ENCODE data around the gene WWC1. TPM values are rescaled to one million over a fixed set of nuclear protein-coding genes. Genes with fewer than 3 reads are reported as not detected.

The WWC1 gene
- total and polyA plus RNA-seq, 4 donors, result 48.4 to 77.0 (median 56.2) TPM

GRCh38 chr5:168341178-168341577 is 49.7 kb downstream of the WWC1 start:
- DNase-seq (no peak), ATAC-seq (ENCODE audit: insufficient read depth, low FRiP score) (no peak)
- Histone ChIP-seq H3K9ac (ENCODE audit: insufficient read depth in 1 of 2, low read length in 2 of 2) (no peak overlapping the region), H3K36me3 (ENCODE audit: control insufficient read depth in 4 of 4, insufficient read depth in 4 of 4, low read length in 4 of 4) (no peaks in the 10 kb centered on the region), H3K27ac (ENCODE audit: low read depth in 1 of 2, low read length in 1 of 2) (no peak overlapping the region), H3K9me3 (ENCODE audit: control insufficient read depth in 4 of 4, insufficient read depth in 3 of 4, low read length in 3 of 4) (peaks cover 0 to 2% (median 0%) of the 10 kb centered on the region in 4 donors), H3K27me3 (ENCODE audit: control insufficient read depth in 3 of 3, insufficient read depth in 3 of 3, low read length in 2 of 3) (no peaks in the 10 kb centered on the region), H3K4me3 (no peak overlapping the region), H3K4me1 (ENCODE audit: control insufficient read depth in 5 of 5, insufficient read depth in 5 of 5, low read length in 5 of 5) (peaks cover 0 to 11% (median 4%) of the 10 kb centered on the region in 5 donors)
- TF ChIP-seq CTCF (IDR thresholded peaks at IDR 0.05; ENCODE audit: control extremely low read depth, extremely low read depth), result no peak
- 89 to 94% methylated on average over 2 of the region's 2 CpGs for WGBS, 2 donors

GRCh38 chr5:168342151-168342825 is 50.8 kb downstream of the WWC1 start:
- Histone ChIP-seq H3K4me3 (no peak overlapping the region), H3K27me3 (ENCODE audit: control insufficient read depth in 3 of 3, insufficient read depth in 3 of 3, low read length in 2 of 3) (no peaks in the 10 kb centered on the region), H3K36me3 (ENCODE audit: control insufficient read depth in 4 of 4, insufficient read depth in 4 of 4, low read length in 4 of 4) (no peaks in the 10 kb centered on the region), H3K4me1 (ENCODE audit: control insufficient read depth in 5 of 5, insufficient read depth in 5 of 5, low read length in 5 of 5) (peaks cover 0 to 12% (median 5%) of the 10 kb centered on the region in 5 donors), H3K27ac (ENCODE audit: low read depth in 1 of 2, low read length in 1 of 2) (no peak overlapping the region), H3K9me3 (ENCODE audit: control insufficient read depth in 4 of 4, insufficient read depth in 3 of 4, low read length in 3 of 4) (peaks cover 0 to 2% (median 0%) of the 10 kb centered on the region in 4 donors), H3K9ac (ENCODE audit: insufficient read depth in 1 of 2, low read length in 2 of 2) (no peak overlapping the region)
- WGBS, 2 donors, result 88 to 94% methylated on average over 6 of the region's 6 CpGs
- TF ChIP-seq CTCF (IDR thresholded peaks at IDR 0.05; ENCODE audit: control extremely low read depth, extremely low read depth), result no peak
- ATAC-seq (ENCODE audit: insufficient read depth, low FRiP score) (no peak), DNase-seq (no peak)

- H3K27ac ChIP-seq (ENCODE audit: low read depth in 1 of 2, low read length in 1 of 2), result no peak overlapping the region
- no peaks in the 10 kb centered on the region for H3K27me3 ChIP-seq (ENCODE audit: control insufficient read depth in 3 of 3, insufficient read depth in 3 of 3, low read length in 2 of 3)
- H3K36me3 ChIP-seq (ENCODE audit: control insufficient read depth in 4 of 4, insufficient read depth in 4 of 4, low read length in 4 of 4), result no peaks in the 10 kb centered on the region
- ATAC-seq (ENCODE audit: insufficient read depth, low FRiP score) (no peak), DNase-seq (no peak)
- 78 to 85% methylated on average over 3 of the region's 3 CpGs for WGBS, 2 donors
- no peak for TF ChIP-seq CTCF (IDR thresholded peaks at IDR 0.05; ENCODE audit: control extremely low read depth, extremely low read depth)
- peaks cover 0 to 12% (median 10%) of the 10 kb centered on the region in 5 donors for H3K4me1 ChIP-seq (ENCODE audit: control insufficient read depth in 5 of 5, insufficient read depth in 5 of 5, low read length in 5 of 5)
- H3K9me3 ChIP-seq (ENCODE audit: control insufficient read depth in 4 of 4, insufficient read depth in 3 of 4, low read length in 3 of 4), result peaks cover 0 to 2% (median 0%) of the 10 kb centered on the region in 4 donors
- H3K9ac ChIP-seq (ENCODE audit: insufficient read depth in 1 of 2, low read length in 2 of 2), result no peak overlapping the region
- H3K4me3 ChIP-seq, result no peak overlapping the region
Measured at GRCh38 chr5:168342985-168343384, 51.5 kb downstream of the WWC1 start.
